ENCODE data around the gene NT5DC3.

- TF ChIP-seq RNF2 (IDR thresholded peaks at IDR 0.05; ENCODE audit: borderline replicate concordance, low read depth): no peak
- no peak for TF ChIP-seq CTCF (IDR thresholded peaks at IDR 0.05)
- TF ChIP-seq RFX5 (IDR thresholded peaks at IDR 0.05): no peak
- no peak for TF ChIP-seq SREBF2 (IDR thresholded peaks at IDR 0.05)
- TF ChIP-seq ZSCAN20 (CRISPR knock-in tag; IDR thresholded peaks at IDR 0.05): peak; percentile 80
- no peak for TF ChIP-seq ESRRA (IDR thresholded peaks at IDR 0.05; ENCODE audit: borderline replicate concordance, low read length)
- TF ChIP-seq RCOR1 (IDR thresholded peaks at IDR 0.05; ENCODE audit: low read depth, low read length): no peak
These were observed 18.0 kb upstream of the NT5DC3 start for GRCh38 chr12:103858953-103859601.
